GM20431 (cell line): ENCODE data around the gene LILRB1.
"Not testable (repeated sequence)": the region's sequence is repeated elsewhere in the genome, so short reads cannot be mapped to it uniquely, and the experiment has no call there.

Source experiments
- in situ Hi-C: fragments of 300-500 bp; cut with MseI, MboI; formaldehyde crosslinking; loops from one replicate; pipeline ENCODE4 v1.15.0; 2020; ENCODE audit warnings: low sequenced_read_pairs; ENCODE audit not compliant: unreplicated experiment

The LILRB1 gene

GRCh38 chr19:54630262-54630661, at the start of gene LILRB1:
TSS of gene LILRB1 (plus strand) at chr19:54630484. CDS start at chr19:54631074, 590 bp downstream.
- in situ Hi-C loops = not testable (repeated sequence)

GRCh38 chr19:54586397-54586796, 43.9 kb upstream of the LILRB1 start:
- in situ Hi-C loops = no loop called here

GRCh38 chr19:54587026-54587425, 43.3 kb upstream of the LILRB1 start:
- in situ Hi-C loops = no loop called here

- in situ Hi-C loops = not testable (repeated sequence)
Measured at GRCh38 chr19:54593445-54593844, 36.8 kb upstream of the LILRB1 start, which contains the start of gene LILRA1. TSS of gene LILRA1 (plus strand) at chr19:54593632. CDS start at chr19:54594245, 613 bp downstream.

GRCh38 chr19:54593931-54594626, 36.2 kb upstream of the LILRB1 start:
- in situ Hi-C loops = not testable (repeated sequence)

- in situ Hi-C loops = no loop called here
Measured at GRCh38 chr19:54594737-54595136, 35.5 kb upstream of the LILRB1 start.

GRCh38 chr19:54595680-54596436, 34.4 kb upstream of the LILRB1 start:
- in situ Hi-C loops = not testable (repeated sequence)

GRCh38 chr19:54600212-54600611, 30.1 kb upstream of the LILRB1 start:
- in situ Hi-C loops = no loop called here

GRCh38 chr19:54606230-54606629, 24.1 kb upstream of the LILRB1 start:
- in situ Hi-C loops = no loop called here

- in situ Hi-C loops = no loop called here
Measured at GRCh38 chr19:54606891-54607784, 23.1 kb upstream of the LILRB1 start.

- in situ Hi-C loops = no loop called here
Measured at GRCh38 chr19:54607785-54608150, 22.5 kb upstream of the LILRB1 start.

- in situ Hi-C loops = no loop called here
Measured at GRCh38 chr19:54608205-54608604, 22.1 kb upstream of the LILRB1 start.

- in situ Hi-C loops = no loop called here
Measured at GRCh38 chr19:54608792-54609191, 21.5 kb upstream of the LILRB1 start.

- in situ Hi-C loops = no loop called here
Measured at GRCh38 chr19:54609356-54609791, 20.9 kb upstream of the LILRB1 start.

- in situ Hi-C loops = no loop called here
Measured at GRCh38 chr19:54612428-54612827, 17.9 kb upstream of the LILRB1 start.

GRCh38 chr19:54614726-54615125, 15.6 kb upstream of the LILRB1 start:
- in situ Hi-C loops = no loop called here

GRCh38 chr19:54616057-54616456, 14.2 kb upstream of the LILRB1 start:
- in situ Hi-C loops = no loop called here

- in situ Hi-C loops = no loop called here
Measured at GRCh38 chr19:54616821-54617560, 13.3 kb upstream of the LILRB1 start.

GRCh38 chr19:54620464-54620863, 9.8 kb upstream of the LILRB1 start:
- in situ Hi-C loops = no loop called here

- in situ Hi-C loops = no loop called here
Measured at GRCh38 chr19:54622431-54622830, 7.9 kb upstream of the LILRB1 start.
